ENCODE measurements around the gene EXOC3L4.

The EXOC3L4 gene

GRCh38 chr14:103093856-103094405, 594 bp upstream of the EXOC3L4 start:
- no peak for DNase-seq

- DNase-seq, result no peak
These were observed 769 bp downstream of the EXOC3L4 start for GRCh38 chr14:103095210-103095778.

GRCh38 chr14:103096387-103096786, 1.9 kb downstream of the EXOC3L4 start:
- no peak for DNase-seq

GRCh38 chr14:103097244-103097993, 2.9 kb downstream of the EXOC3L4 start:
- DNase-seq, result no peak

GRCh38 chr14:103097994-103098957, 3.8 kb downstream of the EXOC3L4 start:
- no peak for DNase-seq

- DNase-seq, result no peak
These were observed 4.7 kb downstream of the EXOC3L4 start for GRCh38 chr14:103099081-103099732.

GRCh38 chr14:103099733-103100280, 5.3 kb downstream of the EXOC3L4 start:
- no peak for DNase-seq

GRCh38 chr14:103100281-103101121, 6.0 kb downstream of the EXOC3L4 start:
- DNase-seq, result no peak

- no peak for DNase-seq
These were observed 6.9 kb downstream of the EXOC3L4 start for GRCh38 chr14:103101257-103101962.

GRCh38 chr14:103101963-103102688, 7.6 kb downstream of the EXOC3L4 start:
- DNase-seq, result no peak

- DNase-seq, result no peak
These were observed 8.2 kb downstream of the EXOC3L4 start for GRCh38 chr14:103102689-103103260.

- DNase-seq, result peak; percentile 30
These were observed 9.2 kb downstream of the EXOC3L4 start for GRCh38 chr14:103103461-103104388.

- no peak for DNase-seq
These were observed 9.8 kb downstream of the EXOC3L4 start for GRCh38 chr14:103104389-103104653.

GRCh38 chr14:103104654-103105452, 10.3 kb downstream of the EXOC3L4 start:
- DNase-seq, result peak; percentile 79

- peak; percentile 16 for DNase-seq
These were observed 11.1 kb downstream of the EXOC3L4 start for GRCh38 chr14:103105580-103106150.

GRCh38 chr14:103107455-103107854, 12.9 kb downstream of the EXOC3L4 start:
- DNase-seq, result no peak
